GM21447 (cell line): ENCODE data around the gene WFS1.

Experiments
- ATAC-seq: cut with Tn5 transposase; IDR thresholded peaks from one replicate; pipeline ENCODE4 v1.9.1; 2021; ENCODE audit not compliant: unreplicated experiment

Gene WFS1

DNA sequence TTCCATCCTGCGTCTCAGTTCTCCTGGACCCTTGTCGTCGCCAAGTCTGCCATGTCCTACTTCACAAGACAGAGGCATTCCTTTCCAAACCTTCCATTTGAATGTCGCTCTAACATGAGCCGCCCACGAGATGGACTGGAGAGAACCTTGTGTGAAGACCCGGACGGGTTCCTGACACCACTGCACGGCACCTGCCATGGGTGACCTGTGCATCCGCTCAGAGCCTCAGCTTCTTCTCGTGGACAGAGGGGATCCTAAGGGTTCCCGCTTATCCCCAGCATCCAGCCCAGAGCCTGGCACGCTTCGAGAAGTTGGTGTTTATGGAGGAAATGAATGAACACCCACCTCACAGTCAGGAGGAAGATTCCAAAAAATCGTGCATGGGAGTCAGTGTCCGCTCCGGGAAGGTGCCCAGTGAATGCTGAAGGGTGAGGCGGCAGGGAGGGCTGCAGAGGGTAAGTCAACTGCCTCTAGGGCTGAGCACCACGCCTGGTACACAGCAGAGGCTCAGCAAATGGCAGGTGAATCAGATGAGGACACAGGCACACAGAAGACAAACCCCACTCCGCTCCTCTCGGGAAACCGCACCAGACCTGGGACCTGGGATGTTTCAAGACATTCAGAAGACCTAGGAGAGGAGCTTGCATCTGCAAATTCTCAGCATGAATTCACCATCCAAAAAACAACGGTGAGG lies 52.6 kb downstream of the WFS1 start:
- ATAC-seq: no peak

DNA sequence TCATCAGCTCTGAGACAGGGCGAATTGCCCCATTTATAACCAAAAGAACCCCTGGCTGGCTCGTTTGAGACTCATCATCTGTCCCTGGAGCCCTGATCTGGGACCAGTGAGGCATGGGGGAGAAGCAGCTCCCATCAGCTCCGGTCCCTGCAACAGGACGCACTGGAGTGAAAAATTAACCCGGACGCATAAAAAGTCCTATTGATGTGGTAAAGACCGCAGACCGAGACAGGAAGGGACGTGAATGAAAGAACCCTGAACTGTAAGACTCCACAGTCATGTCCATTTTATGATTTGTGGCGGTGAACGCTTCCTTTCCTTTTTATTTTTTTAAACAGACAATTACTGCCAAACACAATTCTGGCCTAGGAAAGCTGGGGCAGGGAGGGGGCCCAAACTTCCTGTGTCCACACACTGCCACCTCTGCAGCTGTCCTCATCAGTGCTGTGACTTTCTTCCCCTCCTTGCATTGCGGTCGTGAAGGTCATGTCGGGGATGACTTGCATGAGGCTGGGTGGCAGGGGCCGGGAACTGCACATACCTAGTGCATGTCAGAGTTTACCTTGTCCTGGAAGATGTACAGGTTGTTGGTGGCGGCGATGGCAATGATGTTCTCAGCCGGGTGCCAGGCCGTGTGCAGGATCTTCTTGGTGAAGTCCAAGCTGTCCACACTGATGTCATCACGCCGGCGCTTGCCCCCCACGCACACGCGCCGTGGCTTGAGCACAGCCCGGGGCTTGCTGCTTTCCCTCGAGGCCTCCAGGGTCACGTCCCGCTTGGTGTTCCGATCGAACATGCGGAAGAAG lies 53.3 kb downstream of the WFS1 start:
- ATAC-seq: no peak

DNA sequence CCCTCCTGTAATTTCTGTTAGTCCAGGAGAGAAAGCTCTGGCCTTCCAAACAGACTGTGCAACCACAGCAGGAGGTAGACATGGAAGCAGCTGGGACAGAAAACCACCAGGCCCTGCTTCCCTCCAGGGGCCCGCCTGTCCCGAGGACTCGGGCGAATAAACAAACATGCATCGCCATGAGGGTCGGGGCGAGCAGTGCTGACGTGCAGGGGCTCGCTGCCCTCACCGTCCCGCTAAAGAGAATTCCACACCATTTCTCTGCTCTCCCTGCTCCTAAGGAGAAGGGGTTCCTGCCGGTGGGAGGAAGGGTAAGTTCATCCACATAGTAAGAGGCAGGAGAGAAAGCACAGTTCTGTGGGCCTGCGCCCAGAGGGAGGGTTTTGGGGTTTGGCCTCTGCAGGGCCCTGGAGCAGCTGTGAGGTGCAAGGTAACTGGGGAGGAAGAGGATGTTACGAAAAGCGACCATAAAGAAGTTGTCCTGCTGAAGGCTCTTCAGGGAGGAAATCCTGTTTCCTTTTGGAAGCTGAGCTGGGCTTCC lies 54.9 kb downstream of the WFS1 start:
- ATAC-seq: no peak

DNA sequence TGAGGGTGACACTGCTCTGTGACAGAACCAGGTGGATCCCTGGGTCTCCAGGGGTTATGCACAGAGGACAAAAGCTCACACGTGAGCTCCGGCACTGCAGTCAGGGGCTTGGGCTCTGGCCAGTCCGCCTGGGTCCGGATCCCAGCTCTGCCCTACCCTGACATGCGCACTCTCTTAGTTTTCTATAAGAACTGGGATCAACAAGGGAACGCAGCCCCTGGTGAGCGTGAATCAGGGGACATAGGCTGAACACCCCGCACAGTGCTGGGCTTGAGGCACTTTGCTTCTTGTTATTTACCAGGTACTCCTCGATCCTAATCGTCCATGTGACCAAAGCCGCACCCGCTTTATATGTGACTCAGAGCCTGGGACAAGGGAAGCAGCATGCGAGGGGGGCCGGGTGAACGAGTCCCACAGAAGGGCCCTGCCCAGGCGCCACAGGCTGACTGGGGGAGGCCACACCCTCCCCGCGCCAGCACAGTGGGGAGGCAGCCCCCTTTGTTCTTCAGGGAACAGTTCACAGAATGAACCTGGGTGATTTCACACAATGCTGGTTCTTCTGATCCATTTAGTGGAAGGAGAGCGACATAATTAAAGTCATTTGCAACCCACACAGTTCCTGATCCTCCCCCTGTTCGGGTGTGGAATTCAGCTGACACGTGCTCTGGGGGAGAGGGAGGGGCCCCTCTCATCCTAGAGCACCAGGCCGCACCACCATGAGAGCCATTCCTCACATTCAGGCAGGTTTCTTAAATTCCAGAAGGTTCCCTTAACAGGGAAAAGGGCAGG lies 55.5 kb downstream of the WFS1 start:
- no peak for ATAC-seq

DNA sequence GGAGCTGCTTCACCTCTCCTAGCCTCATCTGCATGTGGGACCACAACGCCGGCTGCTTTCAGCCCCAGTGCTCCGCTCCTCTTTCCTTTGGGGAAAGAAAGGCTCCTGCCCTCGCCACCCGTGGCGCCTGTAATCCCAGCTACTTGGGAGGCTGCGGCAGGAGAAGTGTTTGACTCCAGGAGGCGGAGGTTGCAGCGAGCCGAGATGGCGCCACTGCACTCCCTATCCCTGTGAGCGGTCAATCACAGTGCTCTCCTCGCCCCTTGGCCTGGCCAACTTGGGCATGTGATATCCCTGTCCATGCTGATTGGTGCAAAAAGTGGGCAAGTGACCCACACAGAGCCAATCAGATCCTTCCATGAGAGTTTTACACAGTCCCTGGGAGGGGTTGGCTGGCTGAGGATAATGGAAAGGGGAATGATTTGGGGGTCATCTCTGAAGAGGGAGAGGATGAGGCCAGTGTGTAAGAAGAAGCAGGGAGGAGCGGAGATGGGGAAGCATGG lies 56.2 kb downstream of the WFS1 start:
- no peak for ATAC-seq

DNA sequence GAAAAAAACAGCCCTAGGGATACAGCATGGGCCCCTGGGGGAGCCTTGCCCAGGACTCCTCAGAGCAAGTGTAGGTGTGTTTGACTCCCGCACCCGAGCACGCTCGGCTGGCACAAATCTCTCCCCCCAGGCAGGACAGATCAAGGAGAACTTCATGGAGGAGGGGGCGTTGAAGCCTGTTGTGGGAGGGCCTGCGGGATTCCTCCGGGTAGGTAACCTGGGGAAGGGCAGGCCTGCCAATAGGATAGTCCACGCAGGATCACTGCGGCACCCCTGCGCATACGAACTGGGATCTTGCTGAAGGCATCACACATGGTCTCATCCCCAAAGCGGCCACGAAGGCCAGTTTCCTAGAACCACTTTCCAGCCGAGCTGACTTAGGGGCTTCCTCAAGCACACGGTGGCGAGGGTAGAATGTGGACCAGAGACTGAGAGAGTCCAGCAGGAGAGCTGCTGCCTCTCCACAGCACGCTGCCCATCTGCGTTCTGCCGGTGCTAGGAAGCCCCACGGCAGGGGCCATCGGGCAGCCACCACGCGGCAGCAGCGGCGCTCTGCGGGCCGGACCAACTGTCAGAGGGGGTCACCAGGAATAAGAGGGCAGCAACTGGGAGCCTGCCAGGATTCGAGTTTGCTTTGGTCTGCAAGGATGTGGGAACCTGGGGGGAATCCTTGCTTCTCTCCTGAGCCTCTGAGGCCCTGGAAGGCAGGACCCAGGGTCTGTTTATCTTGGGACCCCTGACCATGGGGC lies 56.8 kb downstream of the WFS1 start:
- no peak for ATAC-seq

DNA sequence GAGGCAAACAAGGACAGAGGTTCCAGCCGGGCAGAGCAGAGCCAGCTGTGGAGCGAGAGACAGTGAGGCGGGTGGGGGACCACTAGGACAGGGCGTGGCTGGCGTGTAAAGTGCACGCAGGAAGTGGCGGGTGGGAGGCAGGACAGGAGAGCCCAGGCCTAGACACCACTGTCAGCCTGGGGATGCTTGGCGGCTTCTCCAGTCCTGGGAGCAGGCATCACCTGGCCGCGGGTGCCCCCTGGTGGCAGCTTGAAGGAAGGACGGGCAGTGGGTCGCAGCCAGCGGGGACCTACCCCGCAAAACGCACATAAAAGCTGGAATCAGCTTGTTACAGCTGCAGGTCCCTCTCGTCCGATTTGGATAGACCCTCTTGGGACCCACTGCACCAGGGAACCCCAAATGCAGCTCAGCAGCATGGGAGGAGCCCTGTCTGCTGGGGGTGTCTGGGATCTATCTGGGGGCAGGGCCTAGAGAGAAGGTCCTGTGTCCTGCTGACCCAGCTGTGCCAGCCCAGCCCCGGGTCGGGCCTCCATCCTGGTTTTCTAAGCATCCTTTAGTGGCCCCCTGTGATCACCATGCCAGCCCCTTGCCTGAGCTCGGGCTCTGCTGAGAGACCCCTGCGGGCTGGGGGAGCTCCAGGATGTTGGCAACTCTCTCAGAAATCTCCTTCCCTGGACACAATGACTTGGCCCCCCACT lies 57.7 kb downstream of the WFS1 start:
- ATAC-seq: no peak

DNA sequence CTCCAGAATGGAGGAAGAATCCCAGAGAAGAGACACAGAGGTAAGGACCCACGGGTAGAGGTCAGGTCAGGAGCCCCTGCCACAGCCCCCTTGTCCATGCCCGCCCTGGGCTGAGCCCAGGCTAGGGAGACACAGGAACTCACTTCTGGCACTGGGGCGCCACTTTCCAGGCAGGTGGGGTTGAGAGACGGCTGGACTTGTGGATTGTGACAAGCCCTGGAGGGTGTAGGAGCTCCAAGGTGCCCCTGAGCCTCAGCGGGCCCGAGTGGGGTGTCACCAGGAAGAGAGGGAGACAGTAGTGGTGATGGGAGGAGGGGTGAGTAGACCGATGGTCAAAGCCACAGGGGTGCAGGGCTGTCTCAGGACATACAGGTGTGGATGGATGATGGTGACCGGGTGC lies 58.9 kb downstream of the WFS1 start:
- ATAC-seq: no peak

DNA sequence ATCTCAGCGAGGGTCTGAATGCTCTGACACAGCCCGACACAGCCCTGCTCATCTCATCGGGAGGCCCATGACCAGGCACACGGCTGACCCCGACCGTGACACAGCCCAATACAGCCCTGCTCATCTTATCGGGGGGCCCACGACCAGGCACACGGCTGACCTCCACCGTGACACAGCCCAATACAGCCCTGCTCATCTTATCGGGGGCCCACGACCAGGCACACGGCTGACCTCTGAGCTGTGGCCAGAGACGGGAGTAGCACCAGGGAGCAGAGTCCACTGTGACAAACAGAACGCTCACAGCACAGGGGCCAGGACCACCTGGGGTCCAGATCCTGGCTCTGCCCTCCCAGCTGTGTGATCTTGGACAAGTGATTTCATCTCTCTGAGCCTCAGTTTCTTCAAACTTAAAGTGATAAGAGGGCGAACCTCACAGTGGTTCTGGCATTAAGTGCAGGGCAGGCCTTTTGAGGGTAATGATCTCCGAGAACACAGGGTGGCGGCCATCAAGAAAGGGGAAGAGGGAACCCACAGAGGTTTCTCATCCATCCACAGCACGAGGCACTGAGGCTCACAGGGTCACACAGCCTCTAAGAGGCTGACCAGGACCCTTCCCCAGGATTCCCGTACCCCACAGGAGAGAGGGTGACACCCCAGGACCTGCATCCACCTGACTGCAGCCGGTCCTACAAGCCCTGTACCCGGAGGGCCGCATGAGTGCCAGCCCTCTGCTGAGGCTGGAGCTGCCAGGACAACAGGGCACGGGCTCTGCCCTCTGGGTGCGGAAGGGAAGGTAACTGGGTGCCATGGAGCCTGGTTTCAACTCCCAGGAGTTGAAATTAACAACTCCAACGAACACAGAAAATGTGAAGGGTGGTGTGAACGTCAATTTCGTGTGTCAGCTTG lies 60.1 kb downstream of the WFS1 start:
- no peak for ATAC-seq

DNA sequence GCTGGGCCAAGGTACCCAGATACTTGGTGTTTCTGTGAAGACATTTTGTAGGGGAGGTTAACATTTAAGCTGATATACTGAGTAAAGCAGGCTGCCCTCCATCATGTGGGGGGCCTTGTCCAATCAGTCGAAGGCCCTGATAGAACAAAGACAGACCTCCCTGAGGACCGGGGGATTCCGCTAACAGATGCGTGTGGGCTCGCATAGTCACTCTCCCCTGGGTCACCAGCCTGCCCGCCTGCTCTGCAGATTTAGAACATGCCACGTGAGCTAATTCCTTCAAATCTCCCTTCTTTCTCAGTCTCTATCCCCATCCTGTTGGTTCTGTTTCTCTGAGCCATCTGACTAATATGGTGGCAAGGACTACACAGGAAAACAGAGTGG lies 60.7 kb downstream of the WFS1 start:
- no peak for ATAC-seq

DNA sequence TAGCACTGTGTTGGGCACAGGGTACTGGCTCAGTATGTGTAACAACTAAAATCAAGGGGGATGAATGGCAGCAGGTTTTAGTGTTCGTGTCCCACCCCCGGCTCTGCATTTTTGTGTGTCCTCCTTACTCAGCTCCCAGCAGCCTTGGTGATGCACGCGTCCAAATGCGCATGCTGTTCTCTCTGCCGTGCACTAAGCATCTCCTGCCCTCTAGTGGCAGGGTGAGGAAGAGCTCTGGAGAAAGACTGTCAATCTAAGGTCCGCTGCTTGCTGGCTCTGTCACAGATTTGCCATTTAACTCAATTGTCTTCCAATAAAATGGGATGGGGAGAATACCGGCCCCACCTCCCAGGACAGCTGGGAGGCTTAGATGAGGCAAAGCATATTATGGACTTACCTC lies 61.4 kb downstream of the WFS1 start:
- ATAC-seq: no peak

DNA sequence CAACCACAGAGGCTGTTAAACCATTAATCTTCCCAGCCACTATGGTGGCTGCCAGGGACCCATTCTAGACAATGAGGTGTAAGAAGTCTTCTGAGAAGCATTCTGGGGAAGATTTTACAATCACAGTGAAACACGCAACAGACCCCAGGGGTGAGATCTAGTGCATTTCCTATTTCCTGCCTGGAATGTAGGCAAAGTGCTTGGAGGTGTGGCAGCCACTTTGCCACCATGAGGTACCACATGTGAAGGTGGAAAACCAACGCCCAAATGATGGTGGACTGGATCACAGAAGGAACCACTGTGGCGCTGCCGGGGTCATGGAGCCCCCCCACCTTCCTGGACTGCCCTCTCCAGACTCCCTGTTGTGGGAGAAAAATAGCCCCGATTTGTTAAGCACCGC lies 61.8 kb downstream of the WFS1 start:
- no peak for ATAC-seq

DNA sequence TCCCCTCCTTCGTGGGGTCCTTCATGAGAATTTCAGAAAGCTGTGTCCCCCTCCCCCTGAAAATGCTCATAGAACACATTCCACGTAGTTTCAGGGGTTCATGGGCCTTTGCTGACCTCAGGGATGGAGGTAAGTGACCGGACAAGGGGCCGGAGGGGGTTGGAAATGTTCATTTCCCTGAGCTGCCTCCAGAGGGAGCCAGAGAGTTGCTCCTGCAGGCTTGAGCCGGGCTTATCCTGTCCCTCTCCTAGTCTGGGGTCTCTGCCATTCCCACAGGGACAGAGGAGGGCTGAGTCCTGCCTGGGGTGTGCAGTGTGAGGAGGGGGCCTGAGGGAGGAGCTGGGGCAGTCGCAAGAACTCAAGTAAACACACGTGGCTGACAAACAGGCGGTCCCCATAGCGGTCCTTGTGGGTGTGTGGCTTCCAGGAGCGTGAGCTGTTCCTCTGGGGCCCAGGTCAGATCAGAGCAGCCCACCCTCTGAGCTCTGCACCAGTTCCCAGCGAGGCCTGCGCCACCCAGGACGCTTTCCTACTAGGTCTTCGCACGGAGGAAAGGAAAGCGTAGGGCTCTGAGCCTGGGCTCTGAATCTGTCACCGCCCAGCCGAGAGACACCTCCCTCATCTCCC lies 62.5 kb downstream of the WFS1 start:
- ATAC-seq: no peak

DNA sequence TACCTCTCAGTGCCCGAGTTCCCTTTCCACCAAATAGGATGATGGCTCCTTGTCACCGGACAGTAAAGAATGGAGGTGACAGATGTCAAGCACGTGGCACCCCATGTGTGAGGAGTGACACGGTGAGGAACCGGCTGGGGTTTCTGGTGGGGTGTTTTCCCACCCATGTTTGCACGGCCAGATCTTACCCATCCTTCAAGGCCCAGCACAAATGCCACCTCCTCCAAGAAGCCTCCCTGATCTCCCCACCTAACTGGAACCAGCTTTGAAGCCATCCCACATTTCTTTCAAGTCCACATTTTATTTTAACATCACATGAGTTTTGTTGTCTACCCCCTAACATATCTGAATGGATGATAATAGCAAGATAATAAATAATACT lies 63.0 kb downstream of the WFS1 start:
- no peak for ATAC-seq

DNA sequence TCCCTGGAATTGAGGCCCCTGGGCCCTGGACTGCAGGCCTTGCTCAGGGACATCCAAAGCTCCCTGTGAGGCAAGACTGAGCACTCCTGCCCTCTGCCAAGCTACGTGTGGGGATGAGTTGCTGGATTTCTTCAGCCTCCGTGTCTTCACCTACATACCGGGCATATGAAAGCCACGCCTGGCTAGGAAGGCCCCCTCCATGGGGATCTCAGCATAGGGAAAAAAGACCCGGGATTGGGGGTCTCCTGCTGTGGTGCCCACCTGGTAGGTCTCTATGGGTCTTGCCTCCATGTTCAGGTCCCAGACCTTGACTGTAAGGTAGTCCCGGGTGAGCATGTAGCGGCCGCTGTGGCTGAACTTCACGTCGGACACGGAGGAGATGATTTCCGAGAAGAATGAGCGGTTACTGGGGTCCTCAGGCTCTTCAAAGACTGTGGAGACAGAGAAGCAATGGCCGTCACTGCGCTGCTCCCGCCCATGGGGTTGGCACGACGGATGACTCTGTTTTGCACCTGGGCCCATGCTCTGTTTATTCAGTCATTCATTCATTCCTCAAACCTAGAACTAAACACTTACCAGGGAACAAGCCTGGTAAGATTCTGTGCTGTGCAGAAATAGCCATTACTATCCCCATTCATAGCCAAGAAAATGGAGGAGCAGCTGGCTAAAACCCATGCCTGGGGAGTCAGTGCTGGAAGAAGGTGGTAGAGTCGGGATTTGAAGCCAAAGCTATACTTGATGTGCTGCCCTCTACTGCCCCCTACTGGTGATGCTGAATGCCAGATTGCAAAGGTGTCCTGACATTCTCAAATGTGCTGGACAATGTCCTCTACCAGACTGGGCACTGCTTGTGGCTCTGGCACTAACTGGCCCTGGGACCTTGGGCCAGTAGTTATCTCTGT lies 63.9 kb downstream of the WFS1 start:
- ATAC-seq: no peak

DNA sequence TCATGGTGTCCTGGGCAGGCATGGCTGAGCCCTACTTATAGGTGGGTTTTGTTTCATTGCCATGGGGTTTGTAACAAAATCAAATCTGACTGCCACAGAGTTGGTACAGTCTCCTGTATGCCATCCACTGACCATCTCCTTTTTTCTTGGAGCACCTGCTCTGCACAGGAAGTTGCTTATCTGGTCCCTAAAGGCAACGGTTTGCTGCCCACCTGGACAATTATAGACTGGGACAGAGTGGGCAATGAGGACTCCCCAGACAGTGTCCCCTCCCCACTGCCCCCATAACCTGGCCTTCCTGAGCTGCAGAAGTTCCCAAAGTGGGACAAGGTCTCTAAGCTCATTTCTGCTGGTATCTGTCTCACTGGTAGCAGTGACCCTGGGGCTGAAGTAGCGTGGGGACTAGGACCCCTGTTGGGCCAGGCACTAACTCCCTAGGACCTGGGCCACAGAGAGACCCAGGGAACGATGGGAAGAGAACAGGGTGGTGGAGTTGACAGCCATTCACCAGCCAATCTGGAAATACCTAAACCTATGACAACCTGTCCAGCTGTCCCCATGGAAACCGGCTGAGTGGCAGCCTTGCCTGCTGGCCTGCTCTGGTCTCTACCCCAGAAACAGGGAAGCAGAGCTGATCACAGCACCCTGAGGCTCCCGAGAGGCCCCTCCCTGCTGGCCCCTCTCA lies 64.7 kb downstream of the WFS1 start:
- ATAC-seq: no peak

DNA sequence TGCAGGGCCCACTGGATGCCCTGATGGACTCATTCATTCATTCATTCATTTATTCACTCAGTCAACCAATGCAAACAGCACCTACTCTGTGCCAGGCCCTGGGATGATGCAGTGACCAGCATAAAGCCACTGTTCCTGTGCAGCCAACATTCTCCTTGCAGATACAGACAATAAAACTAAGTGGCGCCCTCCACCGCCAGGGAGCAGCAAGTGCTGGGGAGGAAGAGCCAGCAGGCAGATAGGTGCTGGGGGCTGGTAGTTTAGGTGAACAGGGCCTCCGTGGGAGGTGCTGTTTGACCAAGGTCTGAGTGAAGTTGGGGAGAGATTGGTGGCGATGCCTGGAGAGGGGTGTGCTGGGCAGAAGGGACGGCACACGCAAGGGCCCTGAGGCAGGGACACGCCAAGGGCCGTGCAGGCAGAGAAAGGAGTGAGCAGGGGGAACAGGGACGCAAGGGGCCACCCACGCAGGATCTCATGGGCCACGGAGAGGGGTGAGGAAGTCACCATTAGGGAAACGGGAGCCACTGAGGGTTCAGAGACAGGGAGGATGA lies 65.5 kb downstream of the WFS1 start:
- no peak for ATAC-seq
